Hepatocyte (in vitro differentiated cells): Measurements from ENCODE around the gene NFIX. TPM values are rescaled to one million over a fixed set of nuclear protein-coding genes. Genes with fewer than 3 reads are reported as not detected.

ENCODE experiments used
- DNase-seq: peaks from one replicate; pipeline ENCODE4 v3.0.0-alpha.2; 2016; ENCODE audit warnings: low spot score
- H2AFZ ChIP-seq: fragments of 200-600 bp; sonication (generic); 2 replicates; pipeline ENCODE4 v1.6.0; 2016; ENCODE audit warnings: antibody characterized with exemption, mild to moderate bottlenecking
- H3K27ac ChIP-seq: fragments of 200-600 bp; sonication (generic); 2 replicates; pipeline ENCODE4 v1.5.1; 2016; ENCODE audit warnings: mild to moderate bottlenecking
- H3K27me3 ChIP-seq: fragments of 200-600 bp; sonication (generic); 2 replicates; pipeline ENCODE4 v1.6.1; 2016
- H3K36me3 ChIP-seq: fragments of 200-600 bp; sonication (generic); replicated peaks from 2 replicates; pipeline ENCODE4 v1.5.1; 2016; ENCODE audit warnings: low read depth; ENCODE audit not compliant: insufficient read depth
- H3K4me1 ChIP-seq: fragments of 200-600 bp; sonication (generic); 2 replicates; pipeline ENCODE4 v1.5.1; 2016; ENCODE audit warnings: mild to moderate bottlenecking, moderate library complexity; ENCODE audit not compliant: insufficient read depth
- H3K4me2 ChIP-seq: fragments of 200-600 bp; sonication (generic); 2 replicates; pipeline ENCODE4 v1.6.0; 2016
- H3K4me3 ChIP-seq: fragments of 200-600 bp; sonication (generic); 2 replicates; pipeline ENCODE4 v1.5.1; 2016; ENCODE audit warnings: mild to moderate bottlenecking
- H3K79me2 ChIP-seq: fragments of 200-600 bp; sonication (generic); 2 replicates; pipeline ENCODE4 v1.6.0; 2017; ENCODE audit warnings: mild to moderate bottlenecking
- H3K9me2 ChIP-seq: fragments of 200-600 bp; sonication (generic); replicated peaks from 2 replicates; pipeline ENCODE4 v1.6.0; 2017; ENCODE audit warnings: mild to moderate bottlenecking; ENCODE audit not compliant: insufficient read depth
- H3K9me3 ChIP-seq: fragments of 200-600 bp; sonication (generic); 2 replicates; pipeline ENCODE4 v1.5.1; 2016; ENCODE audit warnings: low read depth, mild to moderate bottlenecking
- H4K20me1 ChIP-seq: fragments of 200-600 bp; sonication (generic); 2 replicates; pipeline ENCODE4 v1.6.0; 2016; ENCODE audit warnings: mild to moderate bottlenecking; ENCODE audit not compliant: insufficient read depth, poor library complexity, severe bottlenecking
- CTCF ChIP-seq: fragments of 200-600 bp; sonication (generic); IDR thresholded peaks from 2 replicates; pipeline ENCODE4 v1.5.1; 2016; ENCODE audit warnings: antibody characterized with exemption, mild to moderate bottlenecking; ENCODE audit not compliant: poor library complexity
- EZH2 ChIP-seq: fragments of 200-600 bp; sonication (generic); IDR thresholded peaks from 2 replicates; pipeline ENCODE4 v1.6.1; 2016; ENCODE audit warnings: antibody characterized with exemption, mild to moderate bottlenecking, borderline replicate concordance
- EZH2phosphoT487 ChIP-seq: fragments of 200-600 bp; sonication (generic); IDR thresholded peaks from one replicate; pipeline ENCODE4 v1.6.1; 2018; ENCODE audit warnings: antibody characterized with exemption, mild to moderate bottlenecking, low read depth, moderate library complexity; ENCODE audit not compliant: unreplicated experiment, severe bottlenecking
- WGBS: methylation state at CpG from one replicate; pipeline ENCODE4 v1.1.6; 2016; ENCODE audit warnings: low lambda C conversion rate; ENCODE audit errors: missing lambda C conversion rate; 5-methylcytosine and 5-hydroxymethylcytosine counted together
- polyA plus RNA-seq: library from polyadenylated mRNA; unstranded; fragments of >200 nt; fragmentation: Nextera tagmentation; extraction: Ambion mirVana; gene quantifications from 2 replicates; pipeline ENCODE4 v1.2.1, GENCODE V29; 2016
- total RNA-seq: library from RNA; depleted of rRNA; stranded (reverse); fragments of >200 nt; gene quantifications from 2 replicates; pipeline ENCODE4 v1.2.3, GENCODE V29; 2014

Gene NFIX
- total and polyA plus RNA-seq, 2 experiments from 2014 or later: 10.2 to 12.8 TPM

DNA sequence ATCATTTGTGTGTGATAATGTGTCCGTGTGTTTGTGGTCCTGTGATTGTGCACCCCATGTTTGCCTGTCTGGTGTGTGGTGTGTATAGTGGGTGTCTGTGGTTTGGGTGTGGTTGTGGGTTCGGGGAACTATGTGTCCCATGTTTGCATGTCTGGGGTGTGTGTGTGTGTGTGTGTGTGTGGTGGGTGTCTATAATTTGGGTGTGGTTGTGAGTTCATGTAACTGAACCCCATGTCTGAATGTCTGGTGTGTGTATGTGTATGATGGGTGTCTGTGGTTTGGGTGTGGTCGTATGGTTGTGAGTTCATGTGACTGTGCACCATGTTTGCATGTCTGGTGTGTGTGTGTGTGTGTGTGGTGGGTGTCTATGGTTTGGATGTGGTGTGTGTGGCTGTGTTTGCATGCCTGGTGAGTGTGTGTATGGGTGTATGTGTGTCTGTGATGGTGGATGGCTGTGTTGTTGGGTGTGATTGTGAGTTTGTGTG lies 11.1 kb upstream of the NFIX start:
- Histone ChIP-seq H2AFZ (no peak overlapping the region), H3K9me3 (no peaks in the 10 kb centered on the region), H3K27me3 (peaks cover 21% of the 10 kb centered on the region), H4K20me1 (no peaks in the 10 kb centered on the region), H3K36me3 (no peaks in the 10 kb centered on the region), H3K79me2 (no peaks in the 10 kb centered on the region), H3K4me2 (no peak overlapping the region), H3K9me2 (no peaks in the 10 kb centered on the region), H3K4me3 (no peak overlapping the region), H3K4me1 (peaks cover 11% of the 10 kb centered on the region), H3K27ac (no peak overlapping the region)
- TF ChIP-seq EZH2phosphoT487: no peak
- no peak for TF ChIP-seq CTCF
- no peak for TF ChIP-seq EZH2
- no peak for DNase-seq
- WGBS: 84% methylated on average over 3 of the region's 3 CpGs

DNA sequence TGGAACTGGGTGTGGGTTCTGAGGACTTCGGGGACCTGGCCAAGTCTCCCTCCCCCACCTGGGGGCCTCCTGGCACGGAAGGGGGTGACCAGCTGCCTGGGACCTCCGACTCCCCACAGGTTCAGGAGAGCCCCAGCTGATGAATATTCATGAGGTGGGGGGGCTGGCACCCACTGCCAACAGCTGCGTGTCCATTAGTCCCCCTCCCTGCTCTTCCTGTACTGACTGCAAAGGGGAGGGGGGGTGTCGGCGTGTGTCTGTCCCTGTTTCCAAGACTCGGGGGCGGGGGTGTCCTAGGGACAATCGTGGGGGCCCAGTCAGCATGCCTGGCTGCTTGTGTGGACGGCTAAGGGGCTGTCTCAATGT lies 10.6 kb upstream of the NFIX start:
- Histone ChIP-seq H3K9me2 (no peaks in the 10 kb centered on the region), H3K79me2 (no peaks in the 10 kb centered on the region), H3K4me2 (no peak overlapping the region), H3K9me3 (no peaks in the 10 kb centered on the region), H4K20me1 (no peaks in the 10 kb centered on the region), H2AFZ (no peak overlapping the region), H3K27ac (no peak overlapping the region), H3K4me3 (no peak overlapping the region), H3K36me3 (no peaks in the 10 kb centered on the region), H3K4me1 (peaks cover 11% of the 10 kb centered on the region), H3K27me3 (peaks cover 21% of the 10 kb centered on the region)
- TF ChIP-seq CTCF (no peak), EZH2phosphoT487 (no peak), EZH2 (no peak)
- no peak for DNase-seq
- WGBS: 38% methylated on average over 10 of the region's 10 CpGs

- peaks cover 11% of the 10 kb centered on the region for H3K4me1 ChIP-seq
- TF ChIP-seq EZH2phosphoT487 (no peak), EZH2 (no peak), CTCF (no peak)
- H3K9me3 ChIP-seq: no peaks in the 10 kb centered on the region
- H3K9me2 ChIP-seq: no peaks in the 10 kb centered on the region
- WGBS: 62% methylated on average over 16 of the region's 16 CpGs
- H3K79me2 ChIP-seq: no peaks in the 10 kb centered on the region
- no peaks in the 10 kb centered on the region for H3K36me3 ChIP-seq
- H4K20me1 ChIP-seq: no peaks in the 10 kb centered on the region
- DNase-seq: peak; percentile 59
- no peak overlapping the region for H3K4me3 ChIP-seq
- no peak overlapping the region for H2AFZ ChIP-seq
- H3K4me2 ChIP-seq: no peak overlapping the region
- H3K27ac ChIP-seq: no peak overlapping the region
- H3K27me3 ChIP-seq: peaks cover 21% of the 10 kb centered on the region
These were observed 10.1 kb upstream of the NFIX start for GRCh38 chr19:12985049-12985776.

DNA sequence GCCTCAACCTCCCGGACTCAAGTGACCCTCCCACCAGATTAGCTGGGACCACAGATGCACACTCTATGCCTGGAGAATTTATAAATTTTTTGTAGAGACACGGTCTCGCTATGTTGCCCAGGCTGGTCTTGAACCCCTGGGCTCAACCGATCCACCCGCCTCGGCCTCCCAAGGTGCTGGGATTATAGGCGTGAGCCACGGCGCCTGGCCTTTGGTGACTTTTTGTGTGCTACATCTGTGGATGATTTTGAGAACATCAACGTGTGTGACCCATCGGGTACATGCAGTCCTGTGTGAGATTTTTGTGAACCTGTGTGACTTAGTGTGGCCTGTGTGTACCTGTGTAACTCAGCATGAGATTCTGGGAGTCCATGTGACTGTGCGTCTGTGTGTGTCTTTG lies 8.5 kb upstream of the NFIX start:
- no peaks in the 10 kb centered on the region for H3K36me3 ChIP-seq
- no peaks in the 10 kb centered on the region for H3K9me3 ChIP-seq
- WGBS: 86% methylated on average over 12 of the region's 12 CpGs
- H2AFZ ChIP-seq: no peak overlapping the region
- no peak for DNase-seq
- H3K4me3 ChIP-seq: no peak overlapping the region
- H3K27ac ChIP-seq: no peak overlapping the region
- no peaks in the 10 kb centered on the region for H3K9me2 ChIP-seq
- peaks cover 18% of the 10 kb centered on the region for H3K27me3 ChIP-seq
- no peak overlapping the region for H3K4me2 ChIP-seq
- H3K79me2 ChIP-seq: no peaks in the 10 kb centered on the region
- H4K20me1 ChIP-seq: no peaks in the 10 kb centered on the region
- TF ChIP-seq CTCF (no peak), EZH2 (no peak)
- peaks cover 11% of the 10 kb centered on the region for H3K4me1 ChIP-seq
